PFSK-1 (cell line): ENCODE data around the gene FLAD1.

Experiments
- POLR2AphosphoS5 ChIP-seq: IDR thresholded peaks from 2 replicates; pipeline ENCODE4 v1.6.1; 2012; ENCODE audit warnings: low read depth, mild to moderate bottlenecking, control low read depth, low read length, moderate library complexity
- TAF1 ChIP-seq: IDR thresholded peaks from 2 replicates; pipeline ENCODE4 v1.6.1; 2012; ENCODE audit warnings: low read length, control low read depth, borderline replicate concordance; ENCODE audit not compliant: insufficient read depth

DNA sequence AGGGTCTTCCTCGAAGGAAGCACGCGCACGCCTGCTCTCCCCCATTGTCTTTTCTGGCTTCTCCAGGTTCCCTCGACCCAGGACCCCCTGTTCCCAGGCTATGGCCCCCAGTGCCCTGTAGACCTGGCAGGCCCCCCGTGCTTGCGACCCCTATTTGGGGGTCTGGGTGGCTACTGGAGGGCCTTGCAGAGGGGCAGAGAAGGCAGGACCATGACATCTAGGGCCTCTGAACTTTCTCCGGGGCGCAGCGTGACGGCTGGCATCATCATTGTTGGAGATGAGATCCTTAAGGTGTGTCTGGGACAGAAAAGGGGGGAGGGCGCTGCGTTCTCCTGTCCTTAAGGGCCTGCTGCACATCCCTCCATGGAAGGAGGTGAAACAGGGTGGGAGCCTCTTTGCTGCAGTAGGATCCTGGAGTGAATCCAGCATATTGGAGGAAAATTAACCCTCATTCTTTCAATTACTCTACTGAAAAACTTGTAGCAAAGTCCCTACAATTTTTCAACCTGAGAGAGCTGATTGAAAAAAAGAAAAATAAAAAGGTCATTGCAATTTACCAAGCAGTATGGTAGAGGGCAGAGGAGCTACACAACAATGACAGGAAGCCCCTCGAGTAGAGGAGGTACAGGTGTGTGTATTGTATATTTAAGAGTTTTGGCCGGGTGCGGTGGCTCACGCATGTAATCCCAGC is 777 bp downstream of the FLAD1 start:
- TF ChIP-seq TAF1 (no peak), POLR2AphosphoS5 (no peak)
